IMR-90 (cell line): ENCODE results near the gene CDH23. TPM values are rescaled to one million over a fixed set of nuclear protein-coding genes. Genes with fewer than 3 reads are reported as not detected.

ENCODE experiments used
- ATAC-seq: fragments of 200-7000 bp; cut with Tn5 transposase; 2 replicates; pipeline ENCODE4 v1.9.1; 2020; ENCODE audit warnings: low read depth, mild to moderate bottlenecking, moderate library complexity
- BruUV-seq: library from RNA; stranded (reverse); fragments of 400-500 nt; replicated peaks from 2 replicates; lab custom pipeline; 2021; lab: Mats Ljungman, UMichigan
- CTCF ChIA-PET: fragments of 300-600 bp; formaldehyde crosslinking; extraction: SDS; loops from one replicate; lab custom pipeline; 2021; ENCODE audit warnings: antibody characterized with exemption; lab: Yijun Ruan, JAX
- POLR2A ChIA-PET: fragments of 300-600 bp; sonication (Branson Sonifier 250); formaldehyde crosslinking; loops from one replicate; lab custom pipeline; 2022; ENCODE audit warnings: antibody characterized with exemption; ENCODE audit not compliant: unreplicated experiment; lab: Charles Lee
- DNase-seq: peaks from one replicate; pipeline ENCODE4 v3.0.0; 2013
- H2AFZ ChIP-seq: replicated peaks from 2 replicates; pipeline ENCODE3; 2013; ENCODE audit warnings: low read length, mild to moderate bottlenecking; ENCODE audit not compliant: poor library complexity
- H2AK5ac ChIP-seq: 2 replicates; pipeline ENCODE4 v1.6.1; 2013; ENCODE audit warnings: low read depth, low read length, inconsistent platforms
- H2AK9ac ChIP-seq: replicated peaks from 2 replicates; pipeline ENCODE3; 2013; ENCODE audit warnings: mild to moderate bottlenecking, low read depth, low read length, moderate library complexity; ENCODE audit not compliant: poor library complexity
- H2BK120ac ChIP-seq: 2 replicates; pipeline ENCODE4 v1.6.1; 2013; ENCODE audit warnings: low read depth, low read length, inconsistent platforms
- H2BK15ac ChIP-seq: 3 replicates; pipeline ENCODE4 v1.6.1; 2013; ENCODE audit warnings: low read depth, low read length, inconsistent platforms
- H2BK20ac ChIP-seq: 2 replicates; pipeline ENCODE4 v1.6.1; 2013; ENCODE audit warnings: low read depth, mild to moderate bottlenecking, inconsistent platforms, low read length, moderate library complexity
- H2BK5ac ChIP-seq: 2 replicates; pipeline ENCODE4 v1.6.1; 2013; ENCODE audit warnings: mild to moderate bottlenecking, low read depth, low read length, inconsistent platforms; ENCODE audit not compliant: poor library complexity, severe bottlenecking
- H3K14ac ChIP-seq: replicated peaks from 2 replicates; pipeline ENCODE4 v1.6.1; 2013; ENCODE audit warnings: low read depth, low read length, inconsistent platforms
- H3K18ac ChIP-seq: 2 replicates; pipeline ENCODE4 v1.6.1; 2013; ENCODE audit warnings: low read depth, low read length, control low read depth
- H3K23ac ChIP-seq: 2 replicates; pipeline ENCODE4 v1.6.1; 2013; ENCODE audit warnings: low read depth, low read length, inconsistent platforms
- H3K27ac ChIP-seq: 2 replicates; pipeline ENCODE4 v1.5.1; 2013; ENCODE audit warnings: mild to moderate bottlenecking, control low read depth, low read length; ENCODE audit not compliant: insufficient read depth
- H3K27me3 ChIP-seq: 2 replicates; pipeline ENCODE4 v1.6.1; 2013; ENCODE audit warnings: low read length; ENCODE audit not compliant: control insufficient read depth, insufficient read depth
- H3K36me3 ChIP-seq: 2 replicates; pipeline ENCODE4 v1.6.1; 2013; ENCODE audit warnings: low read length, mixed read lengths; ENCODE audit not compliant: control insufficient read depth, insufficient read depth
- H3K4ac ChIP-seq: 2 replicates; pipeline ENCODE4 v1.6.1; 2013; ENCODE audit warnings: low read depth, low read length, inconsistent platforms
- H3K4me1 ChIP-seq: 2 replicates; pipeline ENCODE4 v1.6.1; 2013; ENCODE audit warnings: low read length, mixed read lengths; ENCODE audit not compliant: control insufficient read depth, insufficient read depth
- H3K4me2 ChIP-seq: 2 replicates; pipeline ENCODE4 v1.6.1; 2013; ENCODE audit warnings: low read depth, mild to moderate bottlenecking, control low read depth, low read length, moderate library complexity
- H3K4me3 ChIP-seq: 2 replicates; pipeline ENCODE4 v1.5.1; 2013; ENCODE audit warnings: low read depth, mild to moderate bottlenecking, control low read depth, low read length, moderate library complexity; ENCODE audit not compliant: insufficient read depth
- H3K56ac ChIP-seq: 2 replicates; pipeline ENCODE4 v1.6.1; 2013; ENCODE audit warnings: low read length, inconsistent platforms; ENCODE audit not compliant: insufficient read depth; ENCODE audit errors: extremely low read depth
- H3K79me1 ChIP-seq, 2 experiments: 2 replicates each; pipeline ENCODE4 v1.6.1; 2013; ENCODE audit warnings: low read length in 2 of 2, inconsistent platforms in 1 of 2, low read depth in 1 of 2
- H3K9ac ChIP-seq: 2 replicates; pipeline ENCODE4 v1.6.1; 2013; ENCODE audit warnings: low read depth, low read length, control low read depth
- H3K9me1 ChIP-seq: 2 replicates; pipeline ENCODE4 v1.6.1; 2013; ENCODE audit warnings: low read length, inconsistent platforms; ENCODE audit not compliant: insufficient read depth
- H3K9me3 ChIP-seq: 2 replicates; pipeline ENCODE4 v1.6.1; 2013; ENCODE audit warnings: low read length; ENCODE audit not compliant: control insufficient read depth, insufficient read depth
- H4K20me1 ChIP-seq: 2 replicates; pipeline ENCODE4 v1.6.1; 2013; ENCODE audit warnings: low read length, inconsistent platforms; ENCODE audit not compliant: insufficient read depth
- H4K5ac ChIP-seq: 2 replicates; pipeline ENCODE4 v1.6.1; 2013; ENCODE audit warnings: mild to moderate bottlenecking, low read depth, low read length, control low read depth
- H4K8ac ChIP-seq, 2 experiments: 2 replicates each; pipeline ENCODE4 v1.6.1; 2013; ENCODE audit warnings: low read depth in 2 of 2, low read length in 2 of 2, control low read depth in 1 of 2, inconsistent platforms in 1 of 2
- H4K91ac ChIP-seq: 2 replicates; pipeline ENCODE4 v1.6.1; 2013; ENCODE audit warnings: low read depth, low read length, inconsistent platforms; ENCODE audit not compliant: insufficient read depth
- BHLHE40 ChIP-seq: fragments of 150-350 bp; IDR thresholded peaks from 2 replicates; pipeline ENCODE4 v1.6.1; 2016; ENCODE audit warnings: mild to moderate bottlenecking, low read depth, low read length
- CEBPB ChIP-seq: IDR thresholded peaks from 2 replicates; pipeline ENCODE4 v1.6.1; 2012; ENCODE audit warnings: low read depth, low read length, improper control_type of control experiment
- CHD1 ChIP-seq: IDR thresholded peaks from 2 replicates; pipeline ENCODE4 v1.6.1; 2012; ENCODE audit warnings: low read depth, low read length, improper control_type of control experiment
- CTCF ChIP-seq: conservative IDR thresholded peaks from 2 replicates; pipeline ENCODE4 v1.5.1; 2012; ENCODE audit warnings: mild to moderate bottlenecking, low read depth, low read length, improper control_type of control experiment
- ELK1 ChIP-seq: fragments of 150-350 bp; IDR thresholded peaks from 2 replicates; pipeline ENCODE4 v1.6.1; 2016; ENCODE audit warnings: low read depth, mild to moderate bottlenecking, low read length, moderate library complexity, borderline replicate concordance
- FOS ChIP-seq: fragments of 150-350 bp; IDR thresholded peaks from 2 replicates; pipeline ENCODE4 v1.6.1; 2016; ENCODE audit warnings: low read depth, low read length
- NFE2L2 ChIP-seq: fragments of 150-350 bp; IDR thresholded peaks from 2 replicates; pipeline ENCODE4 v1.6.1; 2016; ENCODE audit warnings: low read depth, mild to moderate bottlenecking, low read length
- POLR2A ChIP-seq: IDR thresholded peaks from 2 replicates; pipeline ENCODE4 v1.6.1; 2012; ENCODE audit warnings: mild to moderate bottlenecking, low read depth, low read length
- RAD21 ChIP-seq: IDR thresholded peaks from 2 replicates; pipeline ENCODE4 v1.6.1; 2012; ENCODE audit warnings: low read length, improper control_type of control experiment
- RFX5 ChIP-seq: IDR thresholded peaks from 2 replicates; pipeline ENCODE4 v1.8.0; 2012; ENCODE audit warnings: low read depth, mild to moderate bottlenecking, low read length, moderate library complexity
- USF2 ChIP-seq: fragments of 150-350 bp; IDR thresholded peaks from 2 replicates; pipeline ENCODE4 v1.6.1; 2017; ENCODE audit warnings: mild to moderate bottlenecking, antibody characterized with exemption, low read length, low read depth
- WGBS, 2 experiments: methylation state at CpG; one replicate each; pipeline versions ENCODE4 v1.1.5 to v1.1.7; 2013; ENCODE audit warnings: missing lambda C conversion rate in 2 of 2; ENCODE audit not compliant: insufficient read length in 1 of 2; ENCODE audit errors: extremely low coverage in 2 of 2; 5-methylcytosine and 5-hydroxymethylcytosine counted together
- dilution Hi-C: fragments of 300-500 bp; cut with HindIII; formaldehyde crosslinking; loops from one replicate; pipeline ENCODE4 v1.14.3; 2018; ENCODE audit warnings: low sequenced_read_pairs; ENCODE audit not compliant: unreplicated experiment
- in situ Hi-C: fragments of 300-500 bp; cut with MboI; formaldehyde crosslinking; loops from 3 replicates; pipeline ENCODE4 v1.14.3; 2019; ENCODE audit warnings: low sequenced_read_pairs, inconsistent platforms, mixed read lengths
- intact Hi-C: fragments of 100-400 bp; cut with micrococcal nuclease; formaldehyde crosslinking; loops from 2 replicates; pipeline ENCODE4 v1.10.0; 2022
- polyA plus RNA-seq, 3 experiments: library from polyadenylated mRNA; depleted of rRNA; stranded (reverse); fragments of >200 nt; gene quantifications; 2 replicates each; pipeline ENCODE4 v1.2.3, GENCODE V29; 2012; ENCODE audit warnings: low replicate concordance in 1 of 3
- total RNA-seq: library from RNA; depleted of rRNA; stranded (reverse); fragments of >200 nt; gene quantifications from 2 replicates; pipeline ENCODE4 v1.2.3, GENCODE V29; 2012

CDH23 gene
- total and polyA plus RNA-seq, 2 of the 4 experiments (the other 2 are of a cell fraction) = under 0.01 to 0.03 TPM

- peaks cover 15% of the 10 kb centered on the region for H3K9me1 ChIP-seq
- no peak overlapping the region for H2BK15ac ChIP-seq
- H3K18ac ChIP-seq = no peak overlapping the region
- BruUV-seq = no TSS peak
- peaks cover 58% of the 10 kb centered on the region for H3K36me3 ChIP-seq
- H3K4me3 ChIP-seq = no peak overlapping the region
- H3K27ac ChIP-seq = no peak overlapping the region
- no peak for TF ChIP-seq CHD1
- no peak for TF ChIP-seq FOS
- no peak for TF ChIP-seq CEBPB
- TF ChIP-seq NFE2L2 = no peak
- TF ChIP-seq ELK1 = no peak
- no peak for TF ChIP-seq USF2
- no peak for TF ChIP-seq BHLHE40
- no peak for TF ChIP-seq RAD21
- TF ChIP-seq CTCF = no peak
- TF ChIP-seq POLR2A = no peak
- no peak for TF ChIP-seq RFX5
- H3K4me2 ChIP-seq = no peak overlapping the region
- H4K5ac ChIP-seq = no peak overlapping the region
- H4K91ac ChIP-seq = no peak overlapping the region
- intact Hi-C loops (no loop called here), dilution Hi-C loops (no loop called here), in situ Hi-C loops (no loop called here)
- no peak overlapping the region for H3K14ac ChIP-seq
- DNase-seq (no peak), ATAC-seq (no peak)
- no peak overlapping the region for H3K4ac ChIP-seq
- no peak overlapping the region for H3K9ac ChIP-seq
- no peak overlapping the region for H2AK5ac ChIP-seq
- H4K8ac ChIP-seq = no peak overlapping the region
- no peak overlapping the region for H2AFZ ChIP-seq
- no peaks in the 10 kb centered on the region for H3K9me3 ChIP-seq
- peaks cover 21 to 52% of the 10 kb centered on the region in 2 experiments for H3K79me1 ChIP-seq
- peaks cover 55% of the 10 kb centered on the region for H4K20me1 ChIP-seq
- ChIA-PET POLR2A (no interaction called here), CTCF (no interaction called here)
- WGBS, 2 experiments = 100% methylated on average over 1 of the region's 5 CpGs; no CpG with 5 or more reads in 1 of the 2 experiments
- H3K56ac ChIP-seq = no peak overlapping the region
- H3K27me3 ChIP-seq = no peaks in the 10 kb centered on the region
- no peak overlapping the region for H2BK5ac ChIP-seq
- no peak overlapping the region for H2BK20ac ChIP-seq
- H2BK120ac ChIP-seq = no peak overlapping the region
- no peak overlapping the region for H3K23ac ChIP-seq
- H3K4me1 ChIP-seq = peaks cover 4% of the 10 kb centered on the region; the same call in 1 of the 2 replicates
- H2AK9ac ChIP-seq = no peak overlapping the region
Measured at GRCh38 chr10:71829896-71830295, 433.2 kb downstream of the CDH23 start.
